DMS 273 treated with DMSO at 0.1 percent for 48 hours (cell line): Measurements from ENCODE around the gene STX8.

ENCODE experiments used
- DNase-seq: peaks from one replicate; lab custom pipeline; 2025; lab: John Stamatoyannopoulos, UW

STX8 gene

GRCh38 chr17:9208381-9209105, 367.1 kb downstream of the STX8 start:
- DNase-seq, result no peak

- no peak for DNase-seq
Measured at GRCh38 chr17:9206741-9207332, 368.8 kb downstream of the STX8 start.

GRCh38 chr17:9206410-9206703, 369.3 kb downstream of the STX8 start:
- no peak for DNase-seq

GRCh38 chr17:9205520-9206409, 369.9 kb downstream of the STX8 start:
- DNase-seq, result no peak

- no peak for DNase-seq
Measured at GRCh38 chr17:9204637-9205329, 370.8 kb downstream of the STX8 start.

- DNase-seq, result no peak
Measured at GRCh38 chr17:9203771-9204425, 371.7 kb downstream of the STX8 start.

GRCh38 chr17:9202532-9202931, 373.1 kb downstream of the STX8 start:
- DNase-seq, result no peak

GRCh38 chr17:9200699-9201359, 374.8 kb downstream of the STX8 start:
- no peak for DNase-seq
